Loucy (cell line): ENCODE results near the gene MDFI.

ENCODE experiments used
- H2AFZ ChIP-seq: fragments of 200-600 bp; sonication (generic); 2 replicates; pipeline ENCODE4 v1.6.0; 2016; ENCODE audit warnings: antibody characterized with exemption, mild to moderate bottlenecking, low read length, moderate library complexity
- H3F3A ChIP-seq: fragments of 200-600 bp; 2 replicates; pipeline ENCODE4 v1.6.0; 2016; ENCODE audit warnings: antibody characterized with exemption, low read depth, mild to moderate bottlenecking
- H3K27me3 ChIP-seq: fragments of 200-600 bp; sonication (generic); 2 replicates; pipeline ENCODE4 v1.6.1; 2014; ENCODE audit warnings: low read length, mild to moderate bottlenecking; ENCODE audit not compliant: insufficient read depth, poor library complexity, severe bottlenecking
- H3K36me3 ChIP-seq: fragments of 200-600 bp; sonication (generic); 2 replicates; pipeline ENCODE4 v1.6.1; 2016; ENCODE audit warnings: low read length; ENCODE audit not compliant: insufficient read depth
- H3K4me1 ChIP-seq: fragments of 200-600 bp; sonication (generic); 2 replicates; pipeline ENCODE4 v1.5.1; 2014; ENCODE audit warnings: low read length, mild to moderate bottlenecking; ENCODE audit not compliant: insufficient read depth, poor library complexity, severe bottlenecking
- H3K4me2 ChIP-seq: fragments of 200-600 bp; sonication (generic); 2 replicates; pipeline ENCODE4 v1.6.0; 2014; ENCODE audit warnings: antibody characterized with exemption, low read length, low read depth, mild to moderate bottlenecking; ENCODE audit not compliant: poor library complexity, severe bottlenecking
- H3K4me3 ChIP-seq: fragments of 200-600 bp; sonication (generic); 2 replicates; pipeline ENCODE4 v1.5.1; 2014; ENCODE audit warnings: low read length, mild to moderate bottlenecking, mixed read lengths; ENCODE audit not compliant: poor library complexity, severe bottlenecking
- H3K79me2 ChIP-seq: fragments of 200-600 bp; sonication (generic); 2 replicates; pipeline ENCODE4 v1.6.1; 2014; ENCODE audit warnings: low read length; ENCODE audit not compliant: insufficient read depth
- H3K9ac ChIP-seq: fragments of 200-600 bp; sonication (generic); 2 replicates; pipeline ENCODE4 v1.6.0; 2014; ENCODE audit warnings: mild to moderate bottlenecking, low read depth, low read length, moderate library complexity; ENCODE audit not compliant: poor library complexity, severe bottlenecking
- H3K9me2 ChIP-seq: fragments of 200-600 bp; sonication (generic); replicated peaks from 2 replicates; pipeline ENCODE4 v1.6.1; 2016; ENCODE audit warnings: low read depth, low read length, mixed read lengths
- H3K9me3 ChIP-seq: fragments of 200-600 bp; sonication (generic); 2 replicates; pipeline ENCODE4 v1.6.1; 2014; ENCODE audit warnings: mild to moderate bottlenecking, antibody characterized with exemption, low read length, low read depth; ENCODE audit not compliant: insufficient read depth
- H4K20me1 ChIP-seq: fragments of 200-600 bp; sonication (generic); 2 replicates; pipeline ENCODE4 v1.6.0; 2014; ENCODE audit warnings: antibody characterized with exemption, low read length, mild to moderate bottlenecking; ENCODE audit not compliant: insufficient read depth, poor library complexity, severe bottlenecking
- CTCF ChIP-seq: fragments of 200-600 bp; sonication (generic); conservative IDR thresholded peaks from 2 replicates; pipeline ENCODE4 v1.5.1; 2014; ENCODE audit warnings: mild to moderate bottlenecking, antibody characterized with exemption, low read length
- EZH2phosphoT487 ChIP-seq: fragments of 200-600 bp; IDR thresholded peaks from 2 replicates; pipeline ENCODE4 v1.6.1; 2018; ENCODE audit warnings: antibody characterized with exemption, mild to moderate bottlenecking, moderate library complexity, borderline replicate concordance

Gene MDFI

DNA sequence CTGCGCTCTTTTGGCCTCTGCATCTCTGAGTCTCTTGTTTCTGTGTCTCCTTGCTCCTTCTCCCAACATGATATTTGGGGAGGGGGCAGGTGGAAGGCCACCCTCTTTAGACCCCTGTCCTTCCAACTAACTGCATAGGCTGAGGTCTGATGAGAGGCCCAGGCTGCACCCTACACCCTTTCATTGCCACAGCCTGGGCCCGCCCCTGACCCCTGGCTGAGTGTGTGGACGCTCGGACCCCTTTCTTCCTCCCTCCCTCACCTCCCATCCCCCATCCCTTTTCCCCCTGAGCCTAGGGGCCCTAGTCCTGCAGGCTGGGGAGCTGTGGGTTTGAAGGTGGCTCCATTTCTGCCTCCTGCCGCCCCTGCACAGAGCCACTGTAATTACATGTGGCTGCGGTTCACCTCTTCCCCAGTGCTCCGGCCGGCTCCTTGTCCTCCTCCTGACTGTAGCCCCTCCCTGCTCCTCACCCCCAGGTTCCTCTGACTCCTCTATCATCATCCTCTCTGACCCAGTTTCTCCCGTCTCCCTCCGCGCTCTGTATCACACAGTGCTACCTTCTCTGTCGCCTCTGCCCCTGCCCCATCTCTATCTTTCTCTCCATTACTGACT is 6.8 kb downstream of the MDFI start:
- Histone ChIP-seq H3K9me2 (no peaks in the 10 kb centered on the region), H3K4me3 (peak overlapping the region; percentile 92), H3F3A (no peaks in the 10 kb centered on the region), H3K9me3 (no peaks in the 10 kb centered on the region), H3K4me2 (peak overlapping the region; percentile 92), H3K27me3 (no peaks in the 10 kb centered on the region), H3K9ac (peak overlapping the region; percentile 61), H4K20me1 (peaks cover 11% of the 10 kb centered on the region), H3K79me2 (peaks cover 71% of the 10 kb centered on the region; the same call in 1 of the 2 replicates), H3K36me3 (peaks cover 33% of the 10 kb centered on the region; the same call in 1 of the 2 replicates), H2AFZ (no peak overlapping the region), H3K4me1 (peaks cover 55% of the 10 kb centered on the region)
- TF ChIP-seq EZH2phosphoT487 (no peak), CTCF (no peak)

DNA sequence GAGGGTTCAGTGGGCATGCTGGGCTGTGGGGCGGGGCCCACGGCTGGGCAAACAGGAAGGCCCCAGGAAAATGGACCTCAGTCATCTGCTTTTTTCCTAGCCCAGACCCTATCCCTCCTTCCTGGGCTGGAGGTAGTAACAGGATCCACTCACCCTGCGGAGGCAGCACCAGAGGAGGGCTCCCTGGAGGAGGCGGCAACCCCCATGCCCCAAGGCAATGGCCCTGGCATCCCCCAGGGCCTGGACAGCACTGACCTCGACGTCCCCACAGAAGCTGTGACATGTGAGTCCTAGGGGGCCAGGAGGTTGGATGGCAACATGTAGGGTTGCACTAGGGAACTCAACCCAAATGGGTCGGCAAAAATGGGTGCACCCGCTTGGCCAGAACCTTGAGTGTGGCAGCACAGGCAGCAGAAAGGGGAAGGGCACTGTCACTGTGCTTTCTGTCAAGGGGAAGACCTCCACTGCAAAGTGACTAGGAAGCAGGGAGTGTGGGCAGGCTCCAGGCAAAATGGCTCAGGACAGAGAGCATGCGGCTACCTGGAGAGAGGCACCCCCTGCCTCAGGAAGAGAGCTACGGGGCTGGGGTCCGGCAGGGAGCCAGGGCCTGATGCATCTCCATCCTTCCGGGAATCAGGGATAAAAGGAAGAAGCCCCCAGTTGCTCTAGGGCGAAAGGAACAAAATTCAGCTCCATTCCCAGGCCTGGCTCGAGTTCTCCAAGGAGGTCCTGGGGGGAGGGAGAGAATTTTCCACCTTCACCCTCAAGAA is 7.9 kb downstream of the MDFI start:
- Histone ChIP-seq H3K79me2 (peaks cover 60% of the 10 kb centered on the region; the same call in 1 of the 2 replicates), H3K27me3 (no peaks in the 10 kb centered on the region), H3K4me1 (peaks cover 44% of the 10 kb centered on the region), H3K4me2 (peak overlapping the region; percentile 92), H3K9me2 (no peaks in the 10 kb centered on the region), H2AFZ (no peak overlapping the region), H3K9me3 (no peaks in the 10 kb centered on the region), H3F3A (no peaks in the 10 kb centered on the region), H3K4me3 (no peak overlapping the region), H3K9ac (peak overlapping the region; percentile 61), H4K20me1 (peaks cover 11% of the 10 kb centered on the region), H3K36me3 (peaks cover 44% of the 10 kb centered on the region; the same call in 1 of the 2 replicates)
- TF ChIP-seq CTCF (no peak), EZH2phosphoT487 (no peak)

DNA sequence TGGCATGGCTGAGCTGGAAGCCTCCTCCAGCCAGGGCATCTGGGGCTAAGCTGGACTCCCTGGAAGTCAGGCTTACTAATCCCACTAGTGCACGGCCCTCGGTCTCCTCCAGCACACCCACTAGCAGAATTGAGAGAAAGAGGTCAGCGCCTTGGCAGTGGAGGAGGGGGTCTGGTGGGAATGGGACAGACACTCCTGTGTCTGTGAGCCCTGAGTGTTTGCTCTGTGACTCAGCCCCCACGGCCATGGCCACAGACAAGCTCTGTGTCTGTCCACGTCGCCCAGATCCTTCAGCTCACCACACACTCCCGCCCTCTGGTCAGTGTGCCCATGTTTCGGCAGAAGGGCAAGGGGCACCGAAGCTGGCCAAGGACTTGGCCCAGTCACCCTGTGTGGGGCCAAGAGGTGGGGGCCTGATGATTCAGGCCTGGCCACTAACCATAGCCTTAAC is 8.8 kb downstream of the MDFI start:
- Histone ChIP-seq H3K4me3 (no peak overlapping the region), H3K27me3 (no peaks in the 10 kb centered on the region), H4K20me1 (peaks cover 11% of the 10 kb centered on the region), H3K9me2 (no peaks in the 10 kb centered on the region), H2AFZ (no peak overlapping the region), H3K4me1 (peaks cover 35% of the 10 kb centered on the region), H3K79me2 (peaks cover 52% of the 10 kb centered on the region; the same call in 1 of the 2 replicates), H3K36me3 (peaks cover 50% of the 10 kb centered on the region; the same call in 1 of the 2 replicates), H3K9ac (no peak overlapping the region), H3K4me2 (no peak overlapping the region), H3F3A (no peaks in the 10 kb centered on the region), H3K9me3 (no peaks in the 10 kb centered on the region)
- TF ChIP-seq CTCF, result no peak
- TF ChIP-seq EZH2phosphoT487, result no peak
